Progenitor cell of endocrine pancreas (in vitro differentiated cells): Measurements from ENCODE around the gene CA5B. TPM values are rescaled to one million over a fixed set of nuclear protein-coding genes. Genes with fewer than 3 reads are reported as not detected.
"Not testable (repeated sequence)": the region's sequence is repeated elsewhere in the genome, so short reads cannot be mapped to it uniquely, and the experiment has no call there.

Source experiments
- DNase-seq: peaks from one replicate; pipeline ENCODE4 v3.0.0; 2021; ENCODE audit warnings: low spot score; ENCODE audit not compliant: unreplicated experiment
- H3K27ac Mint-ChIP-seq: 2 replicates; pipeline ENCODE4 v1.8.0; 2021; ENCODE audit warnings: mild to moderate bottlenecking, moderate library complexity, mixed read lengths
- H3K27me3 Mint-ChIP-seq: 2 replicates; pipeline ENCODE4 v1.8.0; 2021; ENCODE audit warnings: mixed read lengths
- H3K36me3 Mint-ChIP-seq: 2 replicates; pipeline ENCODE4 v1.8.0; 2022; ENCODE audit warnings: mixed read lengths; ENCODE audit not compliant: insufficient read depth
- H3K4me1 Mint-ChIP-seq: 2 replicates; pipeline ENCODE4 v1.8.0; 2021; ENCODE audit warnings: low read depth, mixed read lengths
- H3K4me3 Mint-ChIP-seq: 2 replicates; pipeline ENCODE4 v1.8.0; 2021; ENCODE audit warnings: low read depth, mild to moderate bottlenecking, moderate library complexity, mixed read lengths
- H3K9me3 Mint-ChIP-seq: 2 replicates; pipeline ENCODE4 v1.8.0; 2021; ENCODE audit warnings: low read depth, mixed read lengths
- total RNA-seq: library from RNA; stranded (reverse); gene quantifications from 2 replicates; pipeline ENCODE4 v1.2.1, GENCODE V29; 2021
- TF ChIP-seq, protein P1 (sequence below): fragments of 200-600 bp; sonication (generic); IDR thresholded peaks from one replicate; pipeline ENCODE4 v1.5.0; 2021; ENCODE audit warnings: antibody characterized with exemption, mild to moderate bottlenecking; ENCODE audit not compliant: unreplicated experiment

CA5B gene
- total RNA-seq, 1 donor from 2014 or later: 9.7 TPM

DNA sequence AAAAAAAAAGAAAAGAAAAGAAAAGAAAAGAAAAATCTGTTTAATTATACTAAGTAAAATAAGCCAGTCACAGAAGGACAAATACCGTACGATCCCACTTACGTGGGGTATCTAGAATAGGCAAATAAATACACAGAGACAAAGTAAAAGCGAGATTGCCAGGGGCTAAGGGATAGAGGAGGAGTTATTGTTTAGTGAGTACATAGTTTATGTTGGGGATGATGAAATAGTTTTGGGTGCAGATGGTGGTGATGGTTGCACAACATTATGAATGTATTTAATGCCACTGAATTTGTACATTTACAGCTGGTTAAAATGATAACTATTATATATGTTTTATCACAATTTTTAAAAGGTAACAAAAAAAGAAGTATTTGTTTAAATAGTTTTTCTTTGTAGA lies 7.1 kb downstream of the CA5B start:
- TF ChIP-seq, protein P1, sequence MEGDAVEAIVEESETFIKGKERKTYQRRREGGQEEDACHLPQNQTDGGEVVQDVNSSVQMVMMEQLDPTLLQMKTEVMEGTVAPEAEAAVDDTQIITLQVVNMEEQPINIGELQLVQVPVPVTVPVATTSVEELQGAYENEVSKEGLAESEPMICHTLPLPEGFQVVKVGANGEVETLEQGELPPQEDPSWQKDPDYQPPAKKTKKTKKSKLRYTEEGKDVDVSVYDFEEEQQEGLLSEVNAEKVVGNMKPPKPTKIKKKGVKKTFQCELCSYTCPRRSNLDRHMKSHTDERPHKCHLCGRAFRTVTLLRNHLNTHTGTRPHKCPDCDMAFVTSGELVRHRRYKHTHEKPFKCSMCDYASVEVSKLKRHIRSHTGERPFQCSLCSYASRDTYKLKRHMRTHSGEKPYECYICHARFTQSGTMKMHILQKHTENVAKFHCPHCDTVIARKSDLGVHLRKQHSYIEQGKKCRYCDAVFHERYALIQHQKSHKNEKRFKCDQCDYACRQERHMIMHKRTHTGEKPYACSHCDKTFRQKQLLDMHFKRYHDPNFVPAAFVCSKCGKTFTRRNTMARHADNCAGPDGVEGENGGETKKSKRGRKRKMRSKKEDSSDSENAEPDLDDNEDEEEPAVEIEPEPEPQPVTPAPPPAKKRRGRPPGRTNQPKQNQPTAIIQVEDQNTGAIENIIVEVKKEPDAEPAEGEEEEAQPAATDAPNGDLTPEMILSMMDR: no peak
- H3K4me1 Mint-ChIP-seq: peaks cover 33% of the 10 kb centered on the region
- peaks cover 3% of the 10 kb centered on the region for H3K36me3 Mint-ChIP-seq
- no peaks in the 10 kb centered on the region for H3K9me3 Mint-ChIP-seq
- H3K27ac Mint-ChIP-seq: no peak overlapping the region
- peaks cover 14% of the 10 kb centered on the region for H3K27me3 Mint-ChIP-seq
- DNase-seq: no peak
- no peak overlapping the region for H3K4me3 Mint-ChIP-seq

DNA sequence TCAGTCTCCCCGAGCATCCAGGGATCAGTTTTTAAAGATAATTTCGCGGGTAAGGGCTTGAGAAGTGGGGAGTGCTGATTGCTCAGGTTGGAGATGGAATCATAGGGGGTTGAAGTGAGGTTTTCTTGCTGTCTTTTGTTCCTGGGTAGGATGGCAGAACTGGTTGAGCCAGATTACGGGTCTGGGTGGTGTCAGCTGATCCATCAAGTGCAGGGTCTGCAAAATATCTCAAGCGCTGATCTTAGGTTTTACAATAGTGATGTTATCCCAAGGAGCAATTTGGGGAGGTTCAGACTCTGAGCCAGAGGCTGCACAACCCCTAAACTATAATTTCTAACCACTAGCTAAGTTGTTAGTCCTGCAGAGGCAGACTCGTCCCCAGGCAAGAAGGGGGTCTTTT lies 8.6 kb downstream of the CA5B start:
- H3K9me3 Mint-ChIP-seq, DNase-seq, H3K36me3 Mint-ChIP-seq, H3K27me3 Mint-ChIP-seq: not testable (repeated sequence)
- Mint-ChIP-seq H3K4me3 (peak overlapping the region; percentile 43), H3K4me1 (peaks cover 37% of the 10 kb centered on the region), H3K27ac (peak overlapping the region; percentile 74)

DNA sequence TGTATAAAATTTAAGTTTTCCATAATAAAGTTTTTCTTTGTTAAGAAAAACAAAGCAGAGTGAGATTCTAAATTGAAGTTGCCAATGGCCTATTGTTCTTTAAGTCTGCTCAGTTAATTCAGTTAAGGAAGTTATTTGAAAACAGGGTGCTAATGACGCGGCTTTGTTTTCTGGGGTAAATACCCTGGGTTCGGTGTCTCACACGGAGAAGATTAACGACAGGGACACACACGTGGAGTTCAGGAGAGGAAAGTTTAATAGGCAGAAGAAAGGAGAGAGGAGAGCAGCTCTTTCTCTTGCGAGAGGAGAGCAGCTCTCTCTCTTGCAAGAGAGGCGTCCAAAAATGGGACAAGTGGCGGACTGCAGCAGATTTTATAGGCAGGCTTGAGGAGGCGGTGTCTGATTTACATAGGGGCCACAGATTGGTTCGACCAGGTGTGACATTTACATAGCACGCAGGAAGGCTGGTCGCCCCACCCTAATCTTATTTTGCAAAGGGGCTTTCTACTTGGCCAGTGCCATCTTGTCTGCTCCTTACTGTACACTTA lies 9.6 kb downstream of the CA5B start:
- Mint-ChIP-seq H3K27ac (no peak overlapping the region), H3K36me3 (peaks cover 3% of the 10 kb centered on the region)
- DNase-seq: no peak

DNA sequence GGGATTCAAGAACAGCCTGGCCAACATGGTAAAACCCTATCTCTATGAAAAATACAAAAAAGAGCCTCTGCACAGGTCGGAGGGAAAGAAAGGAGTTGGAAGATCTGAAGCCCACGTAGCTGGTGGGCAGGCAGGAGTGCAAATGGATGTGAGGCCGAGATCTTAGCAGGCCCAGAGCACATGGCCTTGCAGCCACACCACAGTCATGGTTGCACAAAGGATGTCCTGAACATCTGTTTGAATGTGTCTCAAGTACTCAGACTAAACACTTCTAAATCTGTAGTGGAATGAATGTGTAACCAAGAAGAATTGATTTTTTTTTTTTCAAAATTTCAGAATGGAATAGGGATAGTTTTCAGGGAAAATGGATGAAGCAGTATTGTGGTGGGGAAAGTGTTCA lies 10.8 kb downstream of the CA5B start:
- H3K9me3 Mint-ChIP-seq: peaks cover 4% of the 10 kb centered on the region
- DNase-seq: no peak
- H3K27me3 Mint-ChIP-seq: peaks cover 4% of the 10 kb centered on the region
- peaks cover 37% of the 10 kb centered on the region for H3K4me1 Mint-ChIP-seq
- H3K4me3 Mint-ChIP-seq: no peak overlapping the region
- H3K36me3 Mint-ChIP-seq: peaks cover 5% of the 10 kb centered on the region
- TF ChIP-seq, protein P1: no peak
- H3K27ac Mint-ChIP-seq: no peak overlapping the region

More for the DNA sequence above, 9.6 kb downstream of the CA5B start:
- no peak overlapping the region for H3K4me3 Mint-ChIP-seq
- H3K27me3 Mint-ChIP-seq: peaks cover 4% of the 10 kb centered on the region
- H3K9me3 Mint-ChIP-seq: no peaks in the 10 kb centered on the region
- peaks cover 37% of the 10 kb centered on the region for H3K4me1 Mint-ChIP-seq
- TF ChIP-seq, protein P1: no peak

DNA sequence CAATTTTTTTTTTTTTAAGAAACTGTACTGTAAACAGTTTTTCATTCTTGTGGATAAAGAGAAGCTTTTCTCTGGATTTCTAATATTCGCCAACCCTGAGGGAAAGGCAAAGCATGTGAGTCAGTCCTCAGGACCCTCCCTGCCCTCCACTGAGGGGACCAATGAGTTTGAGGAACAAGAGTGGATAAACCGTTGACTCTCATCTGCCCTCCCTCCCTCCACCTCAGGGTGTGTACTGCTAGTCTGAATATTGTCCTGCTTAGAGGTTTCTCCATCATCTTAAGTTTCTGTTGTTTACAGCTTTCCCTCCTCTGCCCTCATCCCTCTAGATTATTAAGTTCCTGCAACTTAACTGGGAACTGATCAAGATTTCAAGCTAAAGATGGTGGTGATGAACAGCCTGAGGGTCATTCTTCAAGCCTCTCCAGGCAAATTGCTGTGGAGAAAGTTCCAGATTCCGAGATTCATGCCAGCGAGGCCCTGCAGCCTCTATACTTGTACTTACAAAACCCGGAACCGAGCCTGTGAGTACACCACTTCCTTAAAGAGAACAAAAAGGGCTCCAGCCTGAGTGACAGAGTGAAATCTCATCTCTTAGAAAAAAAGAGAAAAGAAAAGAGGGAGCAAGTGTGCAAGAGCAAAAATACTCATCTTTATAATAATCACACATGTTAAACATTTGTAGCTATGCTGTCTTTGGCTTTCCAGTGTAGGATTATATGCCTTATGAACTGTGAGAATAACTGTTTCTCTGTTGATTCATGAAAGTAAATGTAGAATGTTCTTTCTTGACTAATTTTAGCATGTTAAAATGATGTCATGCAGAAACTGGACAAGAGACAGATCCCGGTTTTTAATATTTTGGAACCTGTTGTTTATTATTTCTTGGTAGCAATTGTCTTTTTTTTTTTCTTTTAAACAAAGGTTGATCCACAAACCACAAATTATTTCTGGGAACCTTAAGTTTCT lies 11.9 kb downstream of the CA5B start:
- peaks cover 4% of the 10 kb centered on the region for H3K9me3 Mint-ChIP-seq
- peaks cover 4% of the 10 kb centered on the region for H3K27me3 Mint-ChIP-seq
- no peak for DNase-seq
- H3K4me1 Mint-ChIP-seq: peaks cover 32% of the 10 kb centered on the region
- TF ChIP-seq, protein P1: no peak
- peaks cover 5% of the 10 kb centered on the region for H3K36me3 Mint-ChIP-seq
- H3K27ac Mint-ChIP-seq: no peak overlapping the region
- H3K4me3 Mint-ChIP-seq: no peak overlapping the region
